Stimulated activated CD4-positive, alpha-beta T cell treated with anti-CD3 and anti-CD28 coated beads, TNF-alpha, amount 100 ng/mL, for 1 hour (primary cell): ENCODE data around the gene PLEKHG7.
"Not testable (repeated sequence)": the region's sequence is repeated elsewhere in the genome, so short reads cannot be mapped to it uniquely, and the experiment has no call there.

Experiments
- DNase-seq, 3 donors: peaks; one replicate each; pipeline ENCODE4 v3.0.0-alpha.2; 2020; ENCODE audit warnings: low read depth in 3 of 3, low spot score in 1 of 3

The PLEKHG7 gene

DNA sequence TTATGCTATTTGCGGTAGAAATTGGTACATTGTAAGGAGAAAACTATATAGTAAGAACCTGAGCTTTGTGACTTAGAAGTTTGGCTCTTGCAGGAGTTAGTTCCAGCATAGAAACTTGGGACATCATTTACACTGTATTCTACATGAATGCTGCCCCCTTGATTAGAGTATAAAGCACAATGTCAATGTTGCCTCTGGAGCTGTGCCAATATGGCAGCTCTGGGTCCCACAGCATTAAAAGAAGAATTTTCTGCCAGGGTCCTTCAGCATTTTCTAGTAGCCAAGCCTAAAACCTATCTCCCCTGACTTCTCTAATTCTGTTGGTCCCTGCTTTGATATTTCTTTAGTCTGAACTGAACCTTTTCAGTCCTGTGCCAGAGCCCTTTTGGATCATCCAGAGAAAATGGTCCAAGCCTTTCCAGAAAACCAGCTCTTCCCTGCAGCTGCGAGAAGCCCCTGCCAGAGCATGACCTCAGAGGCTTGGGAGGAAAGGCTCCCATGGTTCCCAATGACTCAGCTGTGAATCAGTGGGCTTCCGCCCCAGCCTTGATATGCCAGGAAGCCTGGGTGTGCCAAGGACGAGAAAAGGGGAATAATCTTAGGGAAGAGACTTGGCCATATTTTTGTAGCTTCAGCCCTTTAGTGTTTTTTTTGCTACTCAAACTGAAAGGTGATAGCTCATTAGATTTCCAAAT lies 43.2 kb downstream of the PLEKHG7 start:
- no peak for DNase-seq

DNA sequence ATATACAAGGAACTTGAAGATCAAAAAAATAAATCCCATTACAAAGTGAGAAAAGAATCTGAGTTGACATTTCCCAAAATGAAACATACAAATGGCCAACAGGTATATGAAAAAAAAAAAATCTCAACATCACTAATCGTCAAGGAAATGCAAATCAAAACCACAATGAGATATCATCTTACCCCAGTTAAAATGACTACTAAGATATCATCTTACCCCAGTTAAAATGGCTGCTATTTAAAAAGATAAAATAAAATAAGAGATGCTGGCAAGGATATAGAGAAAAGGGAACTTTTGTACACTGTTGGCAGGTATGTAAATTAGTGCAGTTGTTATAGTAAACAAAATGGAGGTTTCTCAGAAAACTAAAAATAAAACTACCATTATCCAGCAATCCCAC lies 44.4 kb downstream of the PLEKHG7 start:
- no peak for DNase-seq

DNA sequence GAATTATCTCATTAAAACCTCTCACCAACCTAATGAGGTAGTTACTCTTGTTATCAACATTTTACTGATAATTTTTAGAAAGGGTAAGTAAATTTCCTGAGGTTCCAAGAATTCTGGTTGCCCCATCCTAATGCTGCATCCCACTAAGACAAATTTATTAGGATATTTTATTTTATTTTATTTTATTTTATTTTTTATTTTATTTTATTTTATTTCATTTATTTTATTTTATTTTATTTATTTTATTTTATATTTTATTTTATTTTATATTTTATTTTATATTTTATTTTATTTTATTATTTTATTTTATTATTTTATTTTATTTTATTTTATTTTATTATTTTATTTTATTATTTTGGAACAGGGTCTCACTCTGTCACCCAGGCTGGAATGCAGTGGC lies 46.9 kb downstream of the PLEKHG7 start:
- not testable (repeated sequence) for DNase-seq

DNA sequence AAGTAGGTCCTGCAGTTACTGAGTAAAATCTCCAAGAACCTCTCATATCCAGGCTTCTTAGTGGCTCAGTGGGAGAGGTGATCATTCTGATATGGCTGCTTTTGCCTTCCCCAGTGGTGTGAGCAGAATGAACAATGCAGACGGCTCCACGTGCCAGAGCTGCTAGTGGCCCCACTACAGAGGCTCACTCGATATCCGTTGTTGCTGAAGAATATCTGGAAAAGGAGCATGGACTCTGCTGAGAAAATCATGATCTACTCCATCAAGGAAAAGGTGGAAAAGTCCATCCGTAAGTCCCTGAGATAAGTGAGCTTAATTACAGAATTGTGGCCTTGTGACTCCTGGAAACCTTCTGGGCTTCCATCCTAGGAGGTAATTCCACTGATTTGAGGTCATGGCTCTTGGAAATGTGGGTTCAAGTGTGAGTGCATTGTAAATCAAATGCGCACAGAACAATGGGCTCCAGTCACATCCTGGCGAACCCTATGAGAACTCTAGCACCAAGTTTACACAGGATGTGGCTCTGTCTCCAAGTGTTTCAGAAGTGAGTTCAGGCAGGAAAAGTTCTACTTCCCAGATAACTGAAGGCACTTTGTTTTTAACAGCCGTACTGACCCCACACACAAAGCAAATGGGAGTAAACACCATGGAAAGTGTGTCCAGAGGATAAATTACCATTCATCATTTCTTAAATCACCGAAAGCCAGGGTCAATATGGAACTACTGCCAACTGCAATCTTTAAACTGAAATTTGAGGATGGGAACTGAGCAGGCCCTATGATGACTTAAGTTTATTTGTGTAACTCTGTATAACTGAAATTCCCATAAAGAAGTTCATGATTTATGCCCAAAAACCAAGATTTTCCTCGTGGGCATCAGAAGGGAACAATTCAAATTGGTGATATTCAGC lies 51.4 kb downstream of the PLEKHG7 start:
- DNase-seq = no peak

DNA sequence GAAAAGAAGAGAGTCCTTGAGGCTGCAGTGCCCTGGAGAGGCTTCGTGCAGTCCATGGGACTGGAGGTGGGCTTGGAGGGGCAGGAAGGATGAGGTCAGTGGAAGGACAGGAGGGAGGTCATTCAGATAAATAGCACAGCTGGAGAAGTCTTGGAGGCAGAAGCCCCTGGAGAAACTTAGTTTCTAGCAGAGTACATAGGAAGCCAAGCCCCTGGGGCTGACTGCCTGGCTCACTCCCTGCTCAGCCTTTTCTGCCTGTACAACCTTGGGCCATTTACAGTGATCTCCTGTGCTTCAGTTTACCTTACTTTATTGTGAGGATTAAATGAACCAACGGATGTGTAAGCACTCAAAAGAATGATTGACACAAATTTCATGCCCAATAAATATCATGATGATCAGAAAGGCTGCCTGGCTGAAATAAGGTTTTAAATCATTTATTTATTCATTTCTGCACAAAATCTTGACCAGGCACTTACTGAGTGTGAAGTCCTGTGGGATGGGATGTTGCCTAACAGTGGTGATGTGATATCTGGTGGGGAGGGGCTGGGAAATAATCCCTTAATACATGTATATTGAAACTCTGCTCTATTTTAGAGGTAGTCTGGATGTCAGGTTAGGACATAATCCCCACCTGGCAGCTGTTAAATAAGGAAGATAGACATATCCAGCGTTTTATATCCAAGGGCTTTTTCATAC lies 54.3 kb downstream of the PLEKHG7 start:
- DNase-seq = no peak

DNA sequence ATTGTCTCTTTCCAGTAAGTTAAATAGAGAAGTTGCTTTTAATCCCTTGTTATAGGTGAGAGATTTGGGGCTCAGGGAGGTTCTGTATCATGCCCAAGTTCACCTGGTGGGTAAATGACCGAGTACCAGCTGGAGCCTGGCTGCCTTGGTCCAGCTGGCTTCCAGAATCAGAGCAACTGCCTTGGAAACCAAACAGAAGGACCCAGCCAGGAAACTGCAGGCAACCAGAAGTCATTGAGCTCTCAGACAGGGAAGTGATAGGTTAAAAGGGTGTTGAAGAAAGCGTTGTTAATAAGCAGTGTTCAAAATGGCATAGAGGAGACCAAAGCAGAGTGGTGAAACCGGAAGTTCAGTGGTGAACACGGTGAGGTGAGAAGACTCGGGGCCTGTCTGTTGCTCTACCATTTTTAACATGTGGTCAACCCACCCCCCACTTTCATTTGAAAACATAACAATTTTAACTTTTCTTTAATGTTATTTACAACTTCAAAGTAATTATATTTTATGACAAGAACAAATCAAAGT lies 54.9 kb downstream of the PLEKHG7 start:
- DNase-seq = no peak

DNA sequence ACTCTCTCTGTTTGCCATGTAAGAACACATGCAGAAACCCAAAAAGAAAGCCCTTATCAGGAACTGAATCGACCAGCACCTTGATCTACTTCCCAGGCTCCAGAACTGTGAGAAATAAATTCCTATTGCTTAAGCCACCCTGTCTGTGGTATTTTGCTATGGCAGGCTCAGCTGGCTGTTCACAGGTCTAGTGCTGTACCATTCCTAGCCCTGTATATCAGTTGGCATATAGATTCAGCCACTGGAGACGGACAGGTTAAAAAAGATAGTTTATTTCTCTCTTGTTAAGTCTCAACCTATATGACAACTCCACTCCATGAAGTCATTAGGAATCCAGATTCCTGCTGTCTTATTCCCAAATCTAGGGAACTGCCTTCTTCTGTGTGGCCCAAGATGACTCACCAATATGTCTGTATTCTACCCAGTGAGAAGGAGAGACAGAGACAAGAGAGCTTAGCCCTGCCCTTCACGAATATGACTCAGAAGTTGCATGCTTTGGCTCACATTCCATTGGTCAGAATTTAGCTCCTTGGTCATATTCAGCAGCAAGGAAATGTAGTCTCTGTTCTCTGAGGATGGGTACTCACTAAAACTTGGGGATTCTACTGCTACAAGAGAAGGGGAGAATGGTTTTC lies 57.0 kb downstream of the PLEKHG7 start:
- DNase-seq = no peak

- no peak for DNase-seq
Measured at GRCh38 chr12:92762773-92763172, 60.0 kb downstream of the PLEKHG7 start.

GRCh38 chr12:92764831-92765230 lies 62.0 kb downstream of the PLEKHG7 start:
- no peak for DNase-seq

GRCh38 chr12:92765871-92766270 lies 63.1 kb downstream of the PLEKHG7 start:
- DNase-seq = no peak

GRCh38 chr12:92769124-92769901 lies 66.5 kb downstream of the PLEKHG7 start:
- DNase-seq = no peak

- DNase-seq = no peak
Measured at GRCh38 chr12:92771001-92771400, 68.2 kb downstream of the PLEKHG7 start.

GRCh38 chr12:92775416-92775815 lies 72.6 kb downstream of the PLEKHG7 start:
- no peak for DNase-seq

DNA sequence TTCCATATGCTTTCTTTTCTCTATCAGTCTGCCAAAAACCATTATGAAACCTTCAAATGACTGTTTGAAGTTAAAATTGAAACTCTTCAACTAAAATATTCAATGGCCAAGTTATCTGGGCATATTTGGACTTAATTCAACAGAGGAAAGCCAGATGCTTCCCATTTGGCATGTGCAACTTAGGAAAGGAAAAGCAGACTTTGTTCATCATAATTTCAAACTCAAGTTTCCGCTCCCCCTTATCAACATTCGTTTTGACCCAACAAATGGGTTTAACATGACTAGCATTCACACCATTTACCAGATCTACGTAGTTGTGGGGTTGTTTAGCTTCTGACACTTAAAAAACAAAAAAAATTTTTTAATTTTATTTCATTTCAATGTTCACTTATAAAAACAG lies 75.7 kb downstream of the PLEKHG7 start:
- DNase-seq = no peak

- no peak for DNase-seq
Measured at GRCh38 chr12:92779902-92780301, 77.1 kb downstream of the PLEKHG7 start.

- DNase-seq = no peak
Measured at GRCh38 chr12:92784356-92784755, 81.6 kb downstream of the PLEKHG7 start.

DNA sequence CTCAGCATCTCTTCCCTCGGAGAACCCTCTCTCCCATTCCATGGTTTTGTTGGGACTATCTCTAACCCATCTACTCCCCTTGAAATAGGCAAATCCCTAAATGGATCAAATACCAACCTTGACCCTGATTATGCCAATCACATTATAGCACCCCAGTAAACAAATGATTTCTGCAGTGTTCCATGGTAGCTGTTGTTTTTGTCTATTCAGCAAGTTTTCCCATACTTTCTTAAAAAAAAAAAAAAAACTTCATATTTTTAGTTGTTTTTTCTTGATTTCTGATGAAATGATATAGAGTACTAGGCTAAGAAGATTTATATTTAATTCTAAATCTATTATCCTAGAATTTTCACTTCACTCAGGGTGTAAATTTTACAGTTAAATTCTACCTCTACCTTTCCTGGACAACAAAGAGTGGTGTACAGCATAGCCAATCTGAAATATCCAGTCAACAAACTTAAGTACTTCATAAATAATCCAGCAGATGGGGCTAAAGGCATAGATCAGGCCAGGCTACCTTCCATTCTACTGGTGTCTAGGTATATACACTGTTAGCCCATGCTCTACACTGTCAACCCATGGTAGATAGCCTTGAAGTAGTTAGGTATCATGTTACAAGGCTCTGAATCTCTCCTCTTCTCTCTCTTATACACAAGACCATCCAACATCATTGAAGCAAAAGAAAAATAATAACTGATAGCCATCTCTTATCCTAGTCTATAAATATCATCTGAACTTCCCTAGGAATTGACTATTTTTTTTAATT lies 82.2 kb downstream of the PLEKHG7 start:
- no peak for DNase-seq

- DNase-seq = no peak
Measured at GRCh38 chr12:92785563-92785950, 82.8 kb downstream of the PLEKHG7 start.

DNA sequence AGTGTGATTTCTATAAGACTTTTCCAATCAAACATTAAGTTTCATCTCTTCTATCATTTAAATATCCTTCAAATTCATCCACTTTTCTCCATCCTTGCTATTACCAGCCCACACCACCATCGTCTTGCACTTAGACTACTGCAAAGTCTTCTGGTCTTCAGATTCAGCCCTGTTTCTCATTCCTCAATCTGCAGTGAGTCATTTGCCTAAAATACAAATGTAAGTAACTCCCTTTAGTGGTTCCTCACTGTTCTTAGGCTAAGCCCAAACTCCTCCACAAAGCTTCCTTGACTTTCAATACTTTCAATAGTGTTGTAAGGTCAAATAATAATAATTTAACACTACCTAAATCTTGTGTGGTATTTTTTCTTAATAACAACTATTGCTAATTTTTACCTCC lies 83.3 kb downstream of the PLEKHG7 start:
- no peak for DNase-seq

- DNase-seq = not testable (repeated sequence)
Measured at GRCh38 chr12:92794356-92794755, 91.6 kb downstream of the PLEKHG7 start.
